Kidney tubule cell (primary cell): Measurements from ENCODE around the gene NRAP.

Experiments
- DNase-seq: peaks from one replicate; pipeline ENCODE4 v3.0.0-alpha.2; 2018; ENCODE audit warnings: low spot score

The NRAP gene

GRCh38 chr10:113631684-113632367 is 32.0 kb downstream of the NRAP start:
- no peak for DNase-seq

GRCh38 chr10:113630929-113631533 is 32.8 kb downstream of the NRAP start:
- DNase-seq: no peak

GRCh38 chr10:113628607-113629153 is 35.2 kb downstream of the NRAP start:
- DNase-seq: no peak

GRCh38 chr10:113627836-113628235 is 36.0 kb downstream of the NRAP start:
- no peak for DNase-seq

GRCh38 chr10:113626809-113627355 is 37.0 kb downstream of the NRAP start:
- DNase-seq: no peak

- no peak for DNase-seq
Measured at GRCh38 chr10:113625461-113626186, 38.2 kb downstream of the NRAP start.

- no peak for DNase-seq
Measured at GRCh38 chr10:113622831-113623230, 41.0 kb downstream of the NRAP start.

GRCh38 chr10:113621799-113622198 is 42.0 kb downstream of the NRAP start:
- no peak for DNase-seq

- no peak for DNase-seq
Measured at GRCh38 chr10:113620936-113621335, 42.9 kb downstream of the NRAP start.

GRCh38 chr10:113620511-113620910 is 43.3 kb downstream of the NRAP start:
- no peak for DNase-seq

- DNase-seq: no peak
Measured at GRCh38 chr10:113619401-113619800, 44.4 kb downstream of the NRAP start.

GRCh38 chr10:113618338-113618737 is 45.5 kb downstream of the NRAP start:
- DNase-seq: no peak

GRCh38 chr10:113617086-113617485 is 46.8 kb downstream of the NRAP start:
- DNase-seq: no peak

- DNase-seq: peak; percentile 12
Measured at GRCh38 chr10:113616244-113617074, 47.4 kb downstream of the NRAP start.

GRCh38 chr10:113613977-113614690 is 49.7 kb downstream of the NRAP start:
- DNase-seq: no peak

GRCh38 chr10:113613427-113613826 is 50.4 kb downstream of the NRAP start:
- DNase-seq: no peak

- DNase-seq: no peak
Measured at GRCh38 chr10:113612154-113612553, 51.7 kb downstream of the NRAP start.

- DNase-seq: no peak
Measured at GRCh38 chr10:113610631-113611601, 52.9 kb downstream of the NRAP start.

- DNase-seq: peak; percentile 32
Measured at GRCh38 chr10:113609704-113610108, 54.1 kb downstream of the NRAP start.
